Thyroid gland (tissue), 4 donors: ENCODE measurements around the gene PTPRT. TPM values are rescaled to one million over a fixed set of nuclear protein-coding genes. Genes with fewer than 3 reads are reported as not detected.

Experiments used
- DNase-seq, 2 donors: peaks; one replicate each; pipeline ENCODE4 v3.0.0-alpha.2; 2019
- H3K27ac ChIP-seq, 3 donors: fragments of 200-600 bp; sonication (generic); 1 replicate in 2 of 3; 2 replicates in 1 of 3; pipeline ENCODE4 v1.5.1; 2016 to 2019; ENCODE audit warnings: mild to moderate bottlenecking in 1 of 3, moderate library complexity in 1 of 3
- H3K27me3 ChIP-seq: fragments of 200-600 bp; sonication (generic); one replicate; pipeline ENCODE4 v1.5.1; 2019
- H3K36me3 ChIP-seq, 2 donors: fragments of 200-600 bp; sonication (generic); one replicate each; pipeline ENCODE4 v1.5.1; 2016 to 2019
- H3K4me1 ChIP-seq, 2 donors: fragments of 200-600 bp; sonication (generic); one replicate each; pipeline ENCODE4 v1.5.1; 2017 to 2019
- H3K4me3 ChIP-seq, 3 donors: fragments of 200-600 bp; sonication (generic); replicated peaks in 1 of 3; 1 replicate in 2 of 3; 2 replicates in 1 of 3; pipeline ENCODE4 v1.5.1; 2016; ENCODE audit warnings: mild to moderate bottlenecking in 1 of 3
- H3K9me3 ChIP-seq: fragments of 200-600 bp; sonication (generic); one replicate; pipeline ENCODE4 v1.5.1; 2017
- CTCF ChIP-seq, 6 experiments: fragments of 200-600 bp in 3 of 6; fragments of 450-650 bp in 3 of 6; sonication (generic) in 3 of 6; IDR thresholded peaks; one replicate each; pipeline ENCODE4 v1.5.1; 2016 to 2019; ENCODE audit warnings: antibody characterized with exemption in 6 of 6, mild to moderate bottlenecking in 2 of 6, inconsistent platforms in 1 of 6, moderate library complexity in 1 of 6
- POLR2A ChIP-seq, 2 donors: fragments of 450-650 bp; IDR thresholded peaks; one replicate each; pipeline ENCODE4 v1.6.1; 2017; ENCODE audit warnings: antibody characterized with exemption in 2 of 2, mild to moderate bottlenecking in 2 of 2, moderate library complexity in 1 of 2
- WGBS, 2 donors: methylation state at CpG; one replicate each; pipeline ENCODE4 v1.1.5; 2017; 5-methylcytosine and 5-hydroxymethylcytosine counted together
- intact Hi-C: fragments of 100-400 bp; cut with DNase I; formaldehyde crosslinking; loops from one replicate; pipeline ENCODE4 v1.15.1; 2023
- total RNA-seq, 4 donors: library from RNA; depleted of rRNA; stranded (reverse); fragments of >200 nt; gene quantifications; one replicate each; pipeline ENCODE4 v1.2.3, GENCODE V29; 2016

The PTPRT gene
- total RNA-seq, 4 donors from 2014 or later = 0.11 to 0.15 TPM; not detected in 2

GRCh38 chr20:42524058-42524457 is 665.6 kb downstream of the PTPRT start:
- Histone ChIP-seq H3K36me3 (no peaks in the 10 kb centered on the region), H3K27ac (no peak overlapping the region), H3K27me3 (no peaks in the 10 kb centered on the region), H3K4me3 (no peak overlapping the region), H3K4me1 (no peaks in the 10 kb centered on the region), H3K9me3 (no peaks in the 10 kb centered on the region)
- no peak for DNase-seq
- intact Hi-C loops = no loop called here
- 74 to 93% methylated on average over 1 of the region's 1 CpG for whole genome bisulfite sequencing, 2 donors
- no peak for TF ChIP-seq POLR2A (IDR thresholded peaks at IDR 0.05)
- TF ChIP-seq CTCF (IDR thresholded peaks at IDR 0.05) = no peak

- Histone ChIP-seq H3K4me1 (no peaks in the 10 kb centered on the region), H3K36me3 (no peaks in the 10 kb centered on the region), H3K9me3 (peaks cover 2% of the 10 kb centered on the region), H3K27me3 (no peaks in the 10 kb centered on the region), H3K27ac (no peak overlapping the region), H3K4me3 (no peak overlapping the region)
- 59 to 80% methylated on average over 3 of the region's 3 CpGs for WGBS, 2 donors
- intact Hi-C loops = no loop called here
- no peak for DNase-seq
- TF ChIP-seq POLR2A (IDR thresholded peaks at IDR 0.05) (no peak), CTCF (IDR thresholded peaks at IDR 0.05) (no peak)
Measured at GRCh38 chr20:42516692-42517091, 673.0 kb downstream of the PTPRT start.

DNA sequence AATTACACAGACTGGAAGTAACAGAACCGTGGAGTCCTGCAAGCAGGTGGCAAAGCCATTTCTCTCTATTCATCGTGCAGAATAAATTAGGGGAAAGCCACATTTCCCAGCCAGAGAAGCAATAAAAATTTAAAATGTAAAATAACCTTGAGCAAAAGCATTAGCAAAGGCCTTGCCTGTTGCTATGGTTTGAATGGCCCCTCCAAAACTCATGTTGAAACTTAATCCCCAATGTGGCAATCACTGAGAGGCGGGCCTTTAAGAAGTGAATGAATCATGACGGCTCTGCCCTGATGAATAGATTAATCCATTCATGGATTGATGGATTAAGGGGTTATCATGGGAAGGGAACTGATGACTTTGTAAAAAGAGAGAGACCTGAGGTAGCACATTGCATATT is 679.0 kb downstream of the PTPRT start:
- no peak for TF ChIP-seq CTCF (IDR thresholded peaks at IDR 0.05)
- no peak for TF ChIP-seq POLR2A (IDR thresholded peaks at IDR 0.05)
- Histone ChIP-seq H3K27ac (no peak overlapping the region), H3K27me3 (no peaks in the 10 kb centered on the region), H3K36me3 (no peaks in the 10 kb centered on the region), H3K4me3 (no peak overlapping the region), H3K4me1 (no peaks in the 10 kb centered on the region), H3K9me3 (no peaks in the 10 kb centered on the region)
- WGBS, 2 donors = 74 to 89% methylated on average over 4 of the region's 4 CpGs
- intact Hi-C loops = no loop called here
- no peak for DNase-seq

GRCh38 chr20:42507874-42508273 is 681.8 kb downstream of the PTPRT start:
- TF ChIP-seq CTCF (IDR thresholded peaks at IDR 0.05) = no peak
- no peak for DNase-seq
- Histone ChIP-seq H3K9me3 (no peaks in the 10 kb centered on the region), H3K27me3 (no peaks in the 10 kb centered on the region), H3K36me3 (no peaks in the 10 kb centered on the region), H3K4me1 (no peaks in the 10 kb centered on the region), H3K27ac (no peak overlapping the region), H3K4me3 (no peak overlapping the region)
- intact Hi-C loops = no loop called here
- WGBS, 2 donors = 74 to 82% methylated on average over 3 of the region's 3 CpGs

GRCh38 chr20:42506397-42506796 is 683.3 kb downstream of the PTPRT start:
- Histone ChIP-seq H3K4me1 (no peaks in the 10 kb centered on the region), H3K9me3 (no peaks in the 10 kb centered on the region), H3K36me3 (no peaks in the 10 kb centered on the region), H3K27me3 (no peaks in the 10 kb centered on the region), H3K4me3 (no peak overlapping the region), H3K27ac (no peak overlapping the region)
- no peak for DNase-seq
- intact Hi-C loops = no loop called here
- WGBS, 2 donors = 88 to 93% methylated on average over 2 of the region's 2 CpGs
- TF ChIP-seq POLR2A (IDR thresholded peaks at IDR 0.05) (no peak), CTCF (IDR thresholded peaks at IDR 0.05) (no peak)
